ENCODE measurements around the gene ALX4. TPM values are rescaled to one million over a fixed set of nuclear protein-coding genes. Genes with fewer than 3 reads are reported as not detected.
A peak's percentile ranks its signal among the peaks of the same experiment; 100 is the strongest.

ALX4 gene
- total RNA-seq, 1 donor from 2014 or later, result not detected

DNA sequence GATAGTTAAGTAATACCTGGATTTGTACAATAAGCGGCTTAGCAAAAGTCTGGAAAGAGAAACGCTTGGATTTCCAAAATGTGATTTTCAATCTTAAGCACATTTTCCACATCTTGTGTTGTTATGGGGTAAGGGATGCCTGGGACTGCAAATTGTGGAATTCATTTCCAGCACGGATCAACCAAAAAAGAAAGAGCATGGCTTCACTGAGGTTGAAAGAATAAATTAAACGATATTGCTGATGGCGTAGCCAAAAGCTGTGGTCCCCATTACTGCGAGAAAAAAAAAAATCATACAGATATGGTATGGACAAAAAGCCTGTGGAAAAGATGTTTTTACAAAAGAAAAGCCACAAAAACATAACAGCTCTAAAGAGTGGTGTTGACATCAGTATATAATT, 26.0 kb upstream of the ALX4 start:
- Histone ChIP-seq H3K9me3 (no peaks in the 10 kb centered on the region), H3K4me1 (no peaks in the 10 kb centered on the region), H3K36me3 (no peaks in the 10 kb centered on the region), H3K4me3 (no peak overlapping the region), H3K27ac (no peak overlapping the region), H3K27me3 (peaks cover 55% of the 10 kb centered on the region)
- no peak for TF ChIP-seq CTCF (IDR thresholded peaks at IDR 0.05)
- no peak for ATAC-seq
- no peak for DNase-seq
- intact Hi-C loops (cut with DNase I), result no loop called here

GRCh38 chr11:44335052-44335760, 25.3 kb upstream of the ALX4 start:
- ATAC-seq (no peak), DNase-seq (no peak)
- TF ChIP-seq CTCF (IDR thresholded peaks at IDR 0.05), result no peak
- no peak overlapping the region for H3K4me3 ChIP-seq
- H3K4me1 ChIP-seq, result no peaks in the 10 kb centered on the region
- no peak overlapping the region for H3K27ac ChIP-seq
- intact Hi-C loops (cut with DNase I), result no loop called here
- H3K36me3 ChIP-seq, result no peaks in the 10 kb centered on the region
- H3K9me3 ChIP-seq, result no peaks in the 10 kb centered on the region
- peaks cover 55% of the 10 kb centered on the region for H3K27me3 ChIP-seq

DNA sequence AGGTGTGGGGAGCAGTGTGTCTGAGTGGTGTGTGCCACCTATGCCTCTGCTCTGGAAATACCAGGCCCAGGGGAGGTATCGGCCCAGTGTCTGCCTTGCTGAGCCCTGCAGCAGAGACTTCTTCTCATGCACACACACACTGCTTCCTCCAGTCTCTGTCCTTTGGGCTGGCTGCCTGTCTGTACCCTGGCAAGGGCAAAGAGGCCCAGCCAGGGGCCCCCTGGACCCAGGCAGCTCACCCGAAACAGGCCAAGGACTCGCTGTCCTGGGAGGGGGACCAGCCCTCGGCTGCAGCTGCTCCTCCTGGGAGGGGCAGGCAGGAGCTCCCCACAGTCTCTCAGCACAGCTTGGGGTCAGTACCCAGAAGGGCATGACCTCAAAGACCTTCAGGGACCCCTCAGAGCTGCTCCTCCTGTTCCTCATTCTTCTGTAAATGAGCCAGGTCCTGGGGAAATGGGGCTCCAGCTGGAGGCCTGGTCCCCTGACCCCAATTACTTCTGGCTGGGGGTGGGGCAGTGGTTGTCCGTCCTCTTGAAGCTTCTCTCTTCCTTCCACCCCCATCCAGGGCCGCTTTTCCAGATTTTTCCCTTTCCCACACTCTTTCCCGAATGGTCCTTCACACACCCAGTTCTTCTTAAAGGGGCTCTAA, 24.5 kb upstream of the ALX4 start:
- intact Hi-C loops (cut with DNase I), result no loop called here

GRCh38 chr11:44333271-44334218, 23.6 kb upstream of the ALX4 start:
- no peak for ATAC-seq
- TF ChIP-seq CTCF (IDR thresholded peaks at IDR 0.05), result no peak
- no peak overlapping the region for H3K4me3 ChIP-seq
- H3K27me3 ChIP-seq, result peaks cover 60% of the 10 kb centered on the region
- no peaks in the 10 kb centered on the region for H3K36me3 ChIP-seq
- DNase-seq, result peak; percentile 32
- no peak overlapping the region for H3K27ac ChIP-seq
- no peaks in the 10 kb centered on the region for H3K4me1 ChIP-seq
- no peaks in the 10 kb centered on the region for H3K9me3 ChIP-seq
- intact Hi-C loops (cut with DNase I), result no loop called here

More for the DNA sequence above, 24.5 kb upstream of the ALX4 start:
- no peak overlapping the region for H3K27ac ChIP-seq
- H3K4me1 ChIP-seq, result no peaks in the 10 kb centered on the region
- no peak for ATAC-seq
- H3K9me3 ChIP-seq, result no peaks in the 10 kb centered on the region
- no peak overlapping the region for H3K4me3 ChIP-seq
- H3K36me3 ChIP-seq, result no peaks in the 10 kb centered on the region
- peak; percentile 46 for DNase-seq
- peaks cover 60% of the 10 kb centered on the region for H3K27me3 ChIP-seq
- no peak for TF ChIP-seq CTCF (IDR thresholded peaks at IDR 0.05)

- intact Hi-C loops (cut with DNase I), result no loop called here
- Histone ChIP-seq H3K4me1 (no peaks in the 10 kb centered on the region), H3K36me3 (no peaks in the 10 kb centered on the region), H3K4me3 (no peak overlapping the region), H3K27ac (no peak overlapping the region), H3K9me3 (no peaks in the 10 kb centered on the region), H3K27me3 (peaks cover 60% of the 10 kb centered on the region)
- ATAC-seq (no peak), DNase-seq (peak; percentile 29)
- TF ChIP-seq CTCF (IDR thresholded peaks at IDR 0.05), result no peak
Measured at GRCh38 chr11:44332665-44333064, 22.7 kb upstream of the ALX4 start.
